Measurements from ENCODE around the gene STH.
"Not testable (repeated sequence)": the region's sequence is repeated elsewhere in the genome, so short reads cannot be mapped to it uniquely, and the experiment has no call there.

The STH gene

DNA sequence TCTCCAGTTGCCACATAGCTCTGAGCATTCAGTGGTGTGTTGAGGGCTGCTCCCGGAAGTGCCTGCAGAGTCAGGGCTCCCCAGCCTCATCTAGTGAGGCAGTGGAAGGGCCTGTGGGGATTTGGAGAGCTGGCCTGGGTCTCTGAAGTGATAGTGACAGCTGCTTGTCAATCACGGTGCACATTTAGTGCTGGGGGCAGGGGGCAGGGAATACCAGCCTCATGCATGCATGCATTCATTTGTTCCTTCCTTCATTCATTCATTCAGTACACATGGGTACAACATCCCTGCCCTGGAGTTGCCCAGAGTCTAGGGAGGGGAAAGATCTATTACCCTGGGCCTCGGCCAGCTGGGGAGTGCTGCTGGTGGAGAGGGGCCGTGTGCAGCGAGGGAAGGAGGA lies 11.3 kb upstream of the STH start:
- FAIRE-seq = no peak

DNA sequence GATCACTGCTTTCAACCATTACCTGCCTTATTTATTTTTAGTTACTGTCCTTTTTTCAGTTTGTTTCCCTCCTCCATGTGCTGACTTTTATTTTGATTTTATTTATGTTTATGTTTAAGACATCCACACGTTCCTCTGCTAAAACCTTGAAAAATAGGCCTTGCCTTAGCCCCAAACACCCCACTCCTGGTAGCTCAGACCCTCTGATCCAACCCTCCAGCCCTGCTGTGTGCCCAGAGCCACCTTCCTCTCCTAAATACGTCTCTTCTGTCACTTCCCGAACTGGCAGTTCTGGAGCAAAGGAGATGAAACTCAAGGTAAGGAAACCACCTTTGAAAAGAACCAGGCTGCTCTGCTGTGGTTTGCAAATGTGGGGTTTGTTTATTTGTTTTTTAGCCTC lies 9.3 kb upstream of the STH start:
- no peak for FAIRE-seq

DNA sequence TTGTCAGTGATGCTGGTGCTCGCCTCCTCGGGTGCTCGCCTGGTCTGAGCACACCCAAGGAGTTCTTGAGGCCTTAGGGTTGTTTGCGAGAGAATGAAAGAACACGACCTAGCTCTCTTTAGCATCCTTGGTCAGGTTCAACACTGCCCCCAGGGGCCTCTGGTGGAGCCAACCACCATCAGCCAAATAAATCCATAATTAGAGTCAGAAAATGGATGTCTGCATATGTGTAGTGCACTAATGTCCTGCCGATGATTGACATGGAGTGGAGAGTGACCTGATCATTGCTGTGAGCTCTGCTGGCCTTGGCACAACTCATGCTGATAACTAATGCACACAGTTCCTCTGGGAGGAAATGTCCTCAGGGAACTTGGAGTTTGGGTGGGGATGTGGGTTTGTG lies 8.2 kb upstream of the STH start:
- no peak for FAIRE-seq

DNA sequence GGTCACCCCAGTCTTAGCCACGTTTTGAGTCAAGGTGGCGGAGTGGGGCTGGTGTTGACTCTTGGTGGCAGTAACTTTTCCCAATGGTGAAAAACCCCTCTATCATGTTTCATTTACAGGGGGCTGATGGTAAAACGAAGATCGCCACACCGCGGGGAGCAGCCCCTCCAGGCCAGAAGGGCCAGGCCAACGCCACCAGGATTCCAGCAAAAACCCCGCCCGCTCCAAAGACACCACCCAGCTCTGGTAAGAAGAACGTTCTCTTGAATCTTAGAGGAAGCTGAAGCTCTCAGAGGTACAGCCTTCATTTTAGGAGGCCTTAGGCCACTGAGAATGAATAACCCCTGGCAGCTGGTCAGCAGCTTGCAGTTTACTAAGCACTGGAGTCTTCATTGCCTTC lies 7.7 kb upstream of the STH start:
- no peak for FAIRE-seq

DNA sequence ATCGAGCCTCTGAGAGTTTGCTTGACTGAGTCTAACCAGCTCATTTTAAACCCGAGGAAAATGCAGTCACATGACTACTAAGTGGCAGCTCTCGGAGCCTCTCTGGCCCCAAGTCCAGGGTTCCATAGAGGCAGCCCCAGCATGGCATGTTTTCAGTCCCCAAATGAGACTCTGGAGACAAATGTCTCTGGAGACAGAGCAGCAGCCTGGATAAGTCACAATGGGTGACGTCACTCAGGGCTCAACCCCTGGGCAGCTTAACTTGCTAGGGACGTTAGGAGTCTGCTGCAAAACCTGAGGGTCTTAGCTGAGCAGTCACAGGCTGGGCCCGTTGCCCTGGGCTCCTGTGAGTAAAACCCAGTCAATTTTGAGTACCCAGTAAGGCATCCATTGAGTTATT lies 6.9 kb upstream of the STH start:
- FAIRE-seq = no peak

DNA sequence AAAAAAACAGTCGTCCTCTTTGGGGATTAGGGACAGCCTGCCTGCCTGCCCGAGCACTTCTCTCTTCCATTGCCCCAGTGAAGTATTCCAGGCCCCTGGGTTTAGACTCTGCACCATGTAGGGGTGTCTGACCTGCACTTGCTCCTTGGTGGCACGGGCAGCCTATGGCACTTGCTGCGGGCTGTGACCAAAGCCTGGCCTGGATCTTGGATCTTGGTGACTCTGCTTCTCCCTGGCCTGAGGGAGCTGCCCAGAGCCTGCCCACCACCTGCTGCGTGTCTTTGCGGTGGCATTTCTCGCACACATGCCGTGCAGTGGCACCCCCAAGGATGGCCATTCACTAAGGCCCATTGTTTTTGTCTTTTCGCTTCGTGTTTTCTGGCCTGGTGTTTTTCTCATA lies 6.1 kb upstream of the STH start:
- FAIRE-seq = no peak

DNA sequence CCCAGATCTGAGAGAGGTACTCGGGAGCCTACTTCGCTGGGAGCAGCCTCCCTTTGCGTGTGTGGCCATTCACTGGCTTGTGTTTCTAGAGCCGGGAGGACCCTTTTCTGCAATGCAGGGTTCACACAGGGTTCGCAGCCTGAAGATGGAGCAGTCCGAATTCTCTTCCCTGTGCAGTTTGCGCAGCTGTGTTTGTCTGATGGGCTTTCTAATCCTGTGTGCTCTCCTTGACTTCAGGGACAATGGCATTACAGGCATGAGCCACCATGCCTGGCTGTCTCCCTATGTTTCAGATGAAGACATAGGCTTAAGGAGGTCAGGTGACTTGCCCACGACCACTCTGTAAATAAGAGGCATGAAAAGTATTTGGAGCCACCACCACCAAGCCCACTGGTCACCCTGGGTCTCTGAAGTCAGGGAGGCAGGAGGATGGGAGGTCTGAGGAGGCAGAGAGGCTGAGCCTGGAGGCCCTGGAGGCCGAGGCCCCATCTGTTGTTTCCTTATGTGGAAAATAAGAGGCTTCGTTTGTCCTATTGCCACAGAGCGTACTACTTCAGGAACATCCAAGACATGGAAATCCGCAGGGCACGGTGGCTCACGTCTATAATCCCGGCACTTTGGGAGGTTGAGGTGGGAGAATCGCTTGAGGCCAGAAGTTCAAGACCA lies 5.0 kb upstream of the STH start:
- no peak for FAIRE-seq

DNA sequence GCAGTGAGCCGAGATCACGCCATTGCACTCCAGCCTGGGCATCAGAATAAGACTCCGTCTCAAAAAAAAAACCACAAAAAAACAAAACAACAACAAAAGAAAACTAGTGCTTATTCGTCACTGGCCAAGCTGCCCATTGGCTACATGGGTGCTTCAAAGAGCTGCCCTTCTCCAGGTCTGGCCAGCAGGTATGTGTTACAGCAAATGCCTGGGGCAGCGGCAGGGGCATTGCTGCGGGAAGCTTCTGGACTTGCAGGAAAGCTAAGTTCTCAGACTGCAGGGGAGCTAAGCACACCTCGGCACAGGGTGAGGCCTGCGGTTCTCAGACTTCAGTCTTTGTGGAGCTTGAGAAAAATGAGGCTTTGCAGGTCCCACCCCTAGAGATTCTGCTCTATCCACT lies 4.1 kb upstream of the STH start:
- no peak for FAIRE-seq

DNA sequence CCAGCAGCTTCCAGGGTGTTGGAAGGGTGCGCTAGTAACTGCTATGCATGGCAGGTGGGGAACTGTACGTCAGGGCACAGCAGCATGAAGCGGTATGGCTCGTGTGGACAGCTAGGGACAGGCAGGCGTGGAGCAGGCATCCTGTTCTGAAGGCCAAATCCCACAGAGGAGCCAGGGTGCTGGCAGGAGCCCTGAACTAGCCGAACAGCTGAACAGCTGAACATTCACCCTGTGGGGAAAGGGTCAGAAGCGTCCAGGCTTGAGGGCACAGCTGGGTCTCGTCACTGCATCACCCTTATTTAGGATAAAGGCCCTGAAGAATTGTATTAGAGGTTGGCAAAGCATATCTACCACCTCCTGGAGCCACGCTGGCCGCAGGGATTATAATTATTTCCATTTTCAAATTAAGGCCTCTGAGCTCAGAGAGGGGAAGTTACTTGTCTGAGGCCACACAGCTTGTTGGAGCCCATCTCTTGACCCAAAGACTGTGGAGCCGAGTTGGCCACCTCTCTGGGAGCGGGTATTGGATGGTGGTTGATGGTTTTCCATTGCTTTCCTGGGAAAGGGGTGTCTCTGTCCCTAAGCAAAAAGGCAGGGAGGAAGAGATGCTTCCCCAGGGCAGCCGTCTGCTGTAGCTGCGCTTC lies 3.3 kb upstream of the STH start:
- no peak for FAIRE-seq

DNA sequence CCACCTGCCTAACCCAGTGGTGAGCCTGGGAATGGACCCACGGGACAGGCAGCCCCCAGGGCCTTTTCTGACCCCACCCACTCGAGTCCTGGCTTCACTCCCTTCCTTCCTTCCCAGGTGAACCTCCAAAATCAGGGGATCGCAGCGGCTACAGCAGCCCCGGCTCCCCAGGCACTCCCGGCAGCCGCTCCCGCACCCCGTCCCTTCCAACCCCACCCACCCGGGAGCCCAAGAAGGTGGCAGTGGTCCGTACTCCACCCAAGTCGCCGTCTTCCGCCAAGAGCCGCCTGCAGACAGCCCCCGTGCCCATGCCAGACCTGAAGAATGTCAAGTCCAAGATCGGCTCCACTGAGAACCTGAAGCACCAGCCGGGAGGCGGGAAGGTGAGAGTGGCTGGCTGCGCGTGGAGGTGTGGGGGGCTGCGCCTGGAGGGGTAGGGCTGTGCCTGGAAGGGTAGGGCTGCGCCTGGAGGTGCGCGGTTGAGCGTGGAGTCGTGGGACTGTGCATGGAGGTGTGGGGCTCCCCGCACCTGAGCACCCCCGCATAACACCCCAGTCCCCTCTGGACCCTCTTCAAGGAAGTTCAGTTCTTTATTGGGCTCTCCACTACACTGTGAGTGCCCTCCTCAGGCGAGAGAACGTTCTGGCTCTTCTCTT lies 2.6 kb upstream of the STH start:
- no peak for FAIRE-seq

DNA sequence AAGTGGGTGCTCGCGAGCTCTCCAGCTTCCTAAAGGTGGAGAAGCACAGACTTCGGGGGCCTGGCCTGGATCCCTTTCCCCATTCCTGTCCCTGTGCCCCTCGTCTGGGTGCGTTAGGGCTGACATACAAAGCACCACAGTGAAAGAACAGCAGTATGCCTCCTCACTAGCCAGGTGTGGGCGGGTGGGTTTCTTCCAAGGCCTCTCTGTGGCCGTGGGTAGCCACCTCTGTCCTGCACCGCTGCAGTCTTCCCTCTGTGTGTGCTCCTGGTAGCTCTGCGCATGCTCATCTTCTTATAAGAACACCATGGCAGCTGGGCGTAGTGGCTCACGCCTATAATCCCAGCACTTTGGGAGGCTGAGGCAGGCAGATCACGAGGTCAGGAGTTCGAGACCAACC lies 1.9 kb upstream of the STH start:
- no peak for FAIRE-seq

DNA sequence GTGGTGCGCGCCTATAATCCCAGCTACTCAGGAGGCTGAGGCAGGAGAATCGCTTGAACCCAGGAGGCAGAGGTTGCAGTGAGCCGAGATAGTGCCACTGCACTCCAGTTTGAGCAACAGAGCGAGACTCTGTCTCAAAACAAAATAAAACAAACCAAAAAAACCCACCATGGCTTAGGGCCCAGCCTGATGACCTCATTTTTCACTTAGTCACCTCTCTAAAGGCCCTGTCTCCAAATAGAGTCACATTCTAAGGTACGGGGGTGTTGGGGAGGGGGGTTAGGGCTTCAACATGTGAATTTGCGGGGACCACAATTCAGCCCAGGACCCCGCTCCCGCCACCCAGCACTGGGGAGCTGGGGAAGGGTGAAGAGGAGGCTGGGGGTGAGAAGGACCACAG lies 1.4 kb upstream of the STH start:
- no peak for FAIRE-seq

DNA sequence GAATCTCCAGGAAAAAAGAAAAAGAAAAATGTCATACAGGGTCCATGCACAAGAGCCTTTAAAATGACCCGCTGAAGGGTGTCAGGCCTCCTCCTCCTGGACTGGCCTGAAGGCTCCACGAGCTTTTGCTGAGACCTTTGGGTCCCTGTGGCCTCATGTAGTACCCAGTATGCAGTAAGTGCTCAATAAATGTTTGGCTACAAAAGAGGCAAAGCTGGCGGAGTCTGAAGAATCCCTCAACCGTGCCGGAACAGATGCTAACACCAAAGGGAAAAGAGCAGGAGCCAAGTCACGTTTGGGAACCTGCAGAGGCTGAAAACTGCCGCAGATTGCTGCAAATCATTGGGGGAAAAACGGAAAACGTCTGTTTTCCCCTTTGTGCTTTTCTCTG lies 845 bp downstream of the STH start:
- FAIRE-seq = no peak

DNA sequence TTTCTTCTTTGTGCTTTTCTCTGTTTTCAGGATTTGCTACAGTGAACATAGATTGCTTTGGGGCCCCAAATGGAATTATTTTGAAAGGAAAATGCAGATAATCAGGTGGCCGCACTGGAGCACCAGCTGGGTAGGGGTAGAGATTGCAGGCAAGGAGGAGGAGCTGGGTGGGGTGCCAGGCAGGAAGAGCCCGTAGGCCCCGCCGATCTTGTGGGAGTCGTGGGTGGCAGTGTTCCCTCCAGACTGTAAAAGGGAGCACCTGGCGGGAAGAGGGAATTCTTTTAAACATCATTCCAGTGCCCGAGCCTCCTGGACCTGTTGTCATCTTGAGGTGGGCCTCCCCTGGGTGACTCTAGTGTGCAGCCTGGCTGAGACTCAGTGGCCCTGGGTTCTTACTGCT lies 1.2 kb downstream of the STH start:
- no peak for FAIRE-seq

DNA sequence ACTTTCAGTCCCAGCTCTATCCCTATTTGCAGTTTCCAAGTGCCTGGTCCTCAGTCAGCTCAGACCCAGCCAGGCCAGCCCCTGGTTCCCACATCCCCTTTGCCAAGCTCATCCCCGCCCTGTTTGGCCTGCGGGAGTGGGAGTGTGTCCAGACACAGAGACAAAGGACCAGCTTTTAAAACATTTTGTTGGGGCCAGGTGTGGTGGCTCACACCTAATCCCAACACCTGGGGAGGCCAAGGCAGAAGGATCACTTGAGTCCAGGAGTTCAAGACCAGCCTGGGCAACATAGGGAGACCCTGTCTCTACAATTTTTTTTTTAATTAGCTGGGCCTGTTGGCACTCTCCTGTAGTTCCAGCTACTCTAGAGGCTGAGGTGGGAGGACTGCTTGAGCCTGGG lies 1.7 kb downstream of the STH start:
- no peak for FAIRE-seq

DNA sequence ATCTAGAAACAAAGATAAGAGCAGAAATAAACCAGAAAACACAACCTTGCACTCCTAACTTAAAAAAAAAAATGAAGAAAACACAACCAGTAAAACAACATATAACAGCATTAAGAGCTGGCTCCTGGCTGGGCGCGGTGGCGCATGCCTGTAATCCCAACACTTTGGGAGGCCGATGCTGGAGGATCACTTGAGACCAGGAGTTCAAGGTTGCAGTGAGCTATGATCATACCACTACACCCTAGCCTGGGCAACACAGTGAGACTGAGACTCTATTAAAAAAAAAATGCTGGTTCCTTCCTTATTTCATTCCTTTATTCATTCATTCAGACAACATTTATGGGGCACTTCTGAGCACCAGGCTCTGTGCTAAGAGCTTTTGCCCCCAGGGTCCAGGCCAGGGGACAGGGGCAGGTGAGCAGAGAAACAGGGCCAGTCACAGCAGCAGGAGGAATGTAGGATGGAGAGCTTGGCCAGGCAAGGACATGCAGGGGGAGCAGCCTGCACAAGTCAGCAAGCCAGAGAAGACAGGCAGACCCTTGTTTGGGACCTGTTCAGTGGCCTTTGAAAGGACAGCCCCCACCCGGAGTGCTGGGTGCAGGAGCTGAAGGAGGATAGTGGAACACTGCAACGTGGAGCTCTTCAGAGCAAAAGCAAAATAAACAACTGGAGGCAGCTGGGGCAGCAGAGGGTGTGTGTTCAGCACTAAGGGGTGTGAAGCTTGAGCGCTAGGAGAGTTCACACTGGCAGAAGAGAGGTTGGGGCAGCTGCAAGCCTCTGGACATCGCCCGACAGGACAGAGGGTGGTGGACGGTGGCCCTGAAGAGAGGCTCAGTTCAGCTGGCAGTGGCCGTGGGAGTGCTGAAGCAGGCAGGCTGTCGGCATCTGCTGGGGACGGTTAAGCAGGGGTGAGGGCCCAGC lies 2.6 kb downstream of the STH start:
- FAIRE-seq = no peak

DNA sequence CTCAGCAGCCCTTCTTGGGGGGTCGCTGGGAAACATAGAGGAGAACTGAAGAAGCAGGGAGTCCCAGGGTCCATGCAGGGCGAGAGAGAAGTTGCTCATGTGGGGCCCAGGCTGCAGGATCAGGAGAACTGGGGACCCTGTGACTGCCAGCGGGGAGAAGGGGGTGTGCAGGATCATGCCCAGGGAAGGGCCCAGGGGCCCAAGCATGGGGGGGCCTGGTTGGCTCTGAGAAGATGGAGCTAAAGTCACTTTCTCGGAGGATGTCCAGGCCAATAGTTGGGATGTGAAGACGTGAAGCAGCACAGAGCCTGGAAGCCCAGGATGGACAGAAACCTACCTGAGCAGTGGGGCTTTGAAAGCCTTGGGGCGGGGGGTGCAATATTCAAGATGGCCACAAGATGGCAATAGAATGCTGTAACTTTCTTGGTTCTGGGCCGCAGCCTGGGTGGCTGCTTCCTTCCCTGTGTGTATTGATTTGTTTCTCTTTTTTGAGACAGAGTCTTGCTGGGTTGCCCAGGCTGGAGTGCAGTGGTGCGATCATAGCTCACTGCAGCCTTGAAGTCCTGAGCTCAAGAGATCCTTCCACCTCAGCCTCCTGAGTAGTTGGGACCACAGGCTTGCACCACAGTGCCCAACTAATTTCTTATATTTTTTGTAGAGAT lies 3.4 kb downstream of the STH start:
- peak; percentile 64 for FAIRE-seq

DNA sequence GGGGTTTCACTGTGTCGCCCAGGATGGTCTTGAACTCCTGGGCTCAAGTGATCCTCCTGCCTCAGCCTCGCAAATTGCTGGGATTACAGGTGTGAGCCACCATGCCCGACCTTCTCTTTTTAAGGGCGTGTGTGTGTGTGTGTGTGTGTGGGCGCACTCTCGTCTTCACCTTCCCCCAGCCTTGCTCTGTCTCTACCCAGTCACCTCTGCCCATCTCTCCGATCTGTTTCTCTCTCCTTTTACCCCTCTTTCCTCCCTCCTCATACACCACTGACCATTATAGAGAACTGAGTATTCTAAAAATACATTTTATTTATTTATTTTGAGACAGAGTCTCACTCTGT lies 3.9 kb downstream of the STH start:
- no peak for FAIRE-seq

DNA sequence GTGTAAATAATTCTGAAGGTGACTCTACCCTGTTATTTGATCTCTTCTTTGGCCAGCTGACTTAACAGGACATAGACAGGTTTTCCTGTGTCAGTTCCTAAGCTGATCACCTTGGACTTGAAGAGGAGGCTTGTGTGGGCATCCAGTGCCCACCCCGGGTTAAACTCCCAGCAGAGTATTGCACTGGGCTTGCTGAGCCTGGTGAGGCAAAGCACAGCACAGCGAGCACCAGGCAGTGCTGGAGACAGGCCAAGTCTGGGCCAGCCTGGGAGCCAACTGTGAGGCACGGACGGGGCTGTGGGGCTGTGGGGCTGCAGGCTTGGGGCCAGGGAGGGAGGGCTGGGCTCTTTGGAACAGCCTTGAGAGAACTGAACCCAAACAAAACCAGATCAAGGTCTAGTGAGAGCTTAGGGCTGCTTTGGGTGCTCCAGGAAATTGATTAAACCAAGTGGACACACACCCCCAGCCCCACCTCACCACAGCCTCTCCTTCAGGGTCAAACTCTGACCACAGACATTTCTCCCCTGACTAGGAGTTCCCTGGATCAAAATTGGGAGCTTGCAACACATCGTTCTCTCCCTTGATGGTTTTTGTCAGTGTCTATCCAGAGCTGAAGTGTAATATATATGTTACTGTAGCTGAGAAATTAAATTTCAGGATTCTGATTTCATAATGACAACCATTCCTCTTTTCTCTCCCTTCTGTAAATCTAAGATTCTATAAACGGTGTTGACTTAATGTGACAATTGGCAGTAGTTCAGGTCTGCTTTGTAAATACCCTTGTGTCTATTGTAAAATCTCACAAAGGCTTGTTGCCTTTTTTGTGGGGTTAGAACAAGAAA lies 5.1 kb downstream of the STH start:
- no peak for FAIRE-seq

DNA sequence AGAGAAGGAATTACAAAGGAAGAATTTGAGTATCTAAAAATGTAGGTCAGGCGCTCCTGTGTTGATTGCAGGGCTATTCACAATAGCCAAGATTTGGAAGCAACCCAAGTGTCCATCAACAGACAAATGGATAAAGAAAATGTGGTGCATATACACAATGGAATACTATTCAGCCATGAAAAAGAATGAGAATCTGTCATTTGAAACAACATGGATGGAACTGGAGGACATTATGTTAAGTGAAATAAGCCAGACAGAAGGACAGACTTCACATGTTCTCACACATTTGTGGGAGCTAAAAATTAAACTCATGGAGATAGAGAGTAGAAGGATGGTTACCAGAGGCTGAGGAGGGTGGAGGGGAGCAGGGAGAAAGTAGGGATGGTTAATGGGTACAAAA lies 7.0 kb downstream of the STH start:
- not testable (repeated sequence) for FAIRE-seq

DNA sequence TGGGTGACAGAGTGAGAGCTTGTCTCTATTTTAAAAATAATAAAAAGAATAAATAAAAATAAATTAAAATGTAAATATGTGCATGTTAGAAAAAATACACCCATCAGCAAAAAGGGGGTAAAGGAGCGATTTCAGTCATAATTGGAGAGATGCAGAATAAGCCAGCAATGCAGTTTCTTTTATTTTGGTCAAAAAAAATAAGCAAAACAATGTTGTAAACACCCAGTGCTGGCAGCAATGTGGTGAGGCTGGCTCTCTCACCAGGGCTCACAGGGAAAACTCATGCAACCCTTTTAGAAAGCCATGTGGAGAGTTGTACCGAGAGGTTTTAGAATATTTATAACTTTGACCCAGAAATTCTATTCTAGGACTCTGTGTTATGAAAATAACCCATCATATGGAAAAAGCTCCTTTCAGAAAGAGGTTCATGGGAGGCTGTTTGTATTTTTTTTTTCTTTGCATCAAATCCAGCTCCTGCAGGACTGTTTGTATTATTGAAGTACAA lies 8.5 kb downstream of the STH start:
- FAIRE-seq = no peak

DNA sequence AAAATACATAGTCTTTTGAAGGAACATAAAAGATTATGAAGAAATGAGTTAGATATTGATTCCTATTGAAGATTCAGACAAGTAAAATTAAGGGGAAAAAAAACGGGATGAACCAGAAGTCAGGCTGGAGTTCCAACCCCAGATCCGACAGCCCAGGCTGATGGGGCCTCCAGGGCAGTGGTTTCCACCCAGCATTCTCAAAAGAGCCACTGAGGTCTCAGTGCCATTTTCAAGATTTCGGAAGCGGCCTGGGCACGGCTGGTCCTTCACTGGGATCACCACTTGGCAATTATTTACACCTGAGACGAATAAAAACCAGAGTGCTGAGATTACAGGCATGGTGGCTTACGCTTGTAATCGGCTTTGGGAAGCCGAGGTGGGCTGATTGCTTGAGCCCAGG lies 9.5 kb downstream of the STH start:
- no peak for FAIRE-seq
